GM19455 (cell line): Measurements from ENCODE around the gene CARD9.

Source experiments
- ATAC-seq: cut with Tn5 transposase; IDR thresholded peaks from one replicate; pipeline ENCODE4 v1.9.1; 2021; ENCODE audit not compliant: unreplicated experiment

CARD9 gene

DNA sequence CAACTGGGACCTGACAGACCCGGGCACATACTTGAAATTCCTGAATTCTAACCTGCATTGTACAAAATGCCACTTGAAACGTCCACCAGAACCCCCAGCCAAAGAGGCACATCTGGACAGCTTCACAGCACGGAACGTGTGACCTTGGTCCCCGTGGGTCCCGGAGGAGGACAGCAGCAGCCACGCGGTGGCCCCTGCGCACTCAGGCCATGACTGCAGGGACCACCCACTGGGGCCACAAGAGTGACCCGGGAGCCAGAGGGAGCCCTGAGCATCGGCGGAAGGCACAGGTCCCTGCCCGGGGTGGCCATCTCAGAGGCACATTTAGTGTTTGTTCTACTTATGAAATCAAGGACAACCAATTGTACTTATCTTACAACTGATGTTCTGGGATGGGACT is 28.6 kb upstream of the CARD9 start:
- no peak for ATAC-seq

DNA sequence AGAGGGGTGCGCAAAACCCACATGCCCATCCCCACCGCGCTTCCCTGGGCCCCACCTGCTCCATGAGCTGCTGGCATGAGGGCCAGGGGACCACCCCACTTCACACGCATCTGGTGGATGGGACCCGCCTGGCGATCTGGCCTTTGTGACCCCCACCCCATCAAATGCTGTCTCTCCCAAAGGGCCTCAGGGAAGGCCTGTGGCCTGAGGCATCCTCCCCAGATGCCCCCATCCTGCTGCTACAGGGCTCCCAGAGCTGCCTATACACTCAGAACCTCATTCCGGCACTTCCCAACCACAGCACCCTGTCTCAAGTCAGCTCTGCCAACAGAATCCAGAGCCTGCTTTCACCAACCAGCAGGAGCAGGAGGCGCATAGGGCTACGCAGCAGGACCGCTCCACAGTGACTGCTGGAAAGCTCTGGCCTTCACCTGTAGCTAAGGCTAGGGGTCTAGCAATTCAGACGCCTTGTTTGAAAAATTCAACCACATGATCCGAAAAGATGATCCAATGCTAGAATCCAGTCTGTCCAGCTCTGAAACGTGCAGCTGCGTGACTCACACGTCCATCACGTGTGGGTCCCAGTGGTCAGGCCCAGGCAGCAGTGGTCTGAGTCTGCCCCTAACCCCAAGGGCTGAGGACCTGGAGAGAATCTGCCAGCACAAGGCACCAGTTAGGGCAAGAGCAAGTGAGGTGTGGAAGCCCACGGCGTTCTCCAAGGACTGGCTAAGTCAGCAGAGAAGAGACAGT is 27.9 kb upstream of the CARD9 start:
- no peak for ATAC-seq

DNA sequence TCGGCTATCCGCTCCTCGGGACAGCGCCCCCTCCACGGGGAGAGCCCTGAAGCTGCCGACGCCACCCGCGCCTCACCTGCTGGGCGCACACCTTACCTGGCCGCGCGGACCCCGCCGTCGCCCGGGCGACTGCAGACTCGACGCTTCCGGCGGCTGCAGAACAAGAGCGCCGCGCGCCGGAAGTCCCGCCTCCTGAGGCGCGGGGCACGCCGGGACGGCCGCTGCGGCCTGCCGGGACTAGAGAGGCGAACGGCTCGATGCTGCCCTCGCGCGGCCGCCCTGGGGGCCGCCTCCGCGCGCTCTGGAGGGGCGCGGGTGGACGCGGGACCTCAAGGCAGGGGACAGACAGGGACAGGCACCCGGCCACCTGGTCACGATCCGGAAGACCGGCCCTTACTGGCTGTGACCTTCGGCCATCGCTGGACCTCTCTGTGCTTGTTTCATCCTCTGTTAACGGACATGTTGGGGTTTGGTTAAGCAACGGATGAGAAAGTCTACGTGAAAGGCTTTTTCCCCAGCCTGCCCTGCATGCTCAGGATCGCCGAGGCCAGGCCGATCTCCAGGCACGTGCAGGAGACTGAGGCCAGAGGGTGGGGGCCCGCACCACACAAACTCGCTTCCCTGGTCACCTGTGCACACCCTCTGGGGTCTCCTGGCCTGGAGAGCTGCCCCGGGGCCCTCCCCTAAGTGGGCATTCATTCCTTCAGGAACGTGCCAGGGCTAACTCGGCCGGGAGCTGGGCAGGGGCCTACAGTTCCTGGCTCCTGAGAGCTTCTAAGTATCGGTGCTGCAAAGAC is 26.8 kb upstream of the CARD9 start, which contains the start of gene SNAPC4:
TSS of gene SNAPC4 (minus strand) at position 133 of the 797 bp plus-strand sequence. CDS start 1,742 bp downstream, outside the sequence.
- peak; percentile 61 for ATAC-seq

DNA sequence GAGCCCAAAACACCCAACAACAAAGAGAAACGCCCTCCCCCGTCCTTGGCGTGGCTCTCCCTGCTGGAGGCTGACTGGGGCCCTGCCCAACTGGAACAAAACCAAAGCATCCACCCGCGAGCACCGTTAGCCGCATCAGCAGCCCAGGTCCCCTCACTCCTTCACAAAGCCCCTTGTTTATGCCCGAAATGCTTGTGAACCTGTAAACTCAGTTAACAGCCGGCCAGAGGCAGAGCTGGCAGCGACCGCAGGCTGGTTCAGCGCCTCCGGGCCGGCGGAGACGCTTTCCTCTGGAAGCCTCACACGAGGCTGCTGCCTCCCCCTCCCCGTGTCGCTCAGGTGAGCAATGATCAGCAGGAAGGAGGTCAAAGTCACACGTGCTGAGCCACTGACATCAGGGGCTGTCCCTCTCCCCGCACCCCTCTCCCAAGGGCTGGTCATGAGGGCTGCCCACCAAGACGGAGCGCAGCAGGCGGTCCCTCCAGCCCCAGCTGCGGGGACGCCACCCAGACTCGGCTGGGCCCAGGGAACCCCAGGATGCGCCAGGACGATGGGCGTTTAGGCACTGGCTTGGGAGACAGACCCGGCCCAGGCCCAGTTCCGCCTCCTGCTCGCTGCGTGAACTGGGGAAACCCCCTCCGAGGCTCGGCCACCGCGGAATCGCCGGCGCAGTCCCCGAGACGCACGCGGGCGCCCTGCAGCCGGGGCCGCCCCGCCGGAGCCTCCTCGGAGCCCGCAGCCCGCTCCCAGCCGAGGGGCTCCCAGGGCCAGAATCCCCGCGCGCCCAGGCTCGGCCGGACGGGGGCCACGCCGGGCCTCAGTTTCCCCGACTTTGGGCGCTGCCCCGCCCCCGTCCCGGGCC is 25.9 kb upstream of the CARD9 start:
- no peak for ATAC-seq

DNA sequence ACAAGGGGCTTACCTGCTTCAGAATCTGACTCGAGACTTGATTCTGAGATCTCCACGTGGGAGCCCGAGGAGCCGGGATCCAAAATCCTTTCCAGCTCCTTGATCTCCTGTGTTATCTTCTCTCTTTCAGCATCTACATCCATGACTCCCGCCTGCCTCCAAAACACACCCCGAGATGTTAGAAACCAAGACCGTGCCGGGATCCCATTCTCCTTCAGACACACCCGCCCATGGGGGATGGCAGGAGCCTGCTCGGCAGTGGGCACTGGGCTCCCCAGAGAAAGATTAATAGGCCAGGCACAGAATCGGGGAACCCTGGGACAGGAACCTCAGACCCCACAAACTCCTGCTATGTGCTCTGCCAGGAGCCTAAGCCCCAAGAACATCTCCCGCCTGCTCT is 24.8 kb upstream of the CARD9 start:
- ATAC-seq, result no peak

DNA sequence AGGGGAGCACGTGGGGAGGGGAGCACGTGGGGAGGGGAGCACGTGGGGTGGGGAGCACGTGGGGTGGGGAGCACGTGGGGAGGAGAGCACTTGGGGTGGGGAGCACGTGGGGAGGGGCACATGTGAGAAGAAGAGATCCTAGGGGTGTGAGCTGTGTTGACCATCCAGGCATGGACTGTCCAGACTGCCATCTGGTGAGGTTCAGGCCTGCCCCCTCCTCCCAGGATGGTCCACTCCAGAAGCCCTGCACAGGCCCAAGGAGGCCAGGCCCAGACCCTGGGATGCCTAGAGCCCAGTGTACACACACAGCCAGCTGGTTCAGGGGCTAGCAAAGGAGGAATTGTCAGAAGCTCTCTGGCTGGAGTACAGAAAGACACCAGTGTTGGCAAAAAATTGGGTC is 24.2 kb upstream of the CARD9 start:
- no peak for ATAC-seq

DNA sequence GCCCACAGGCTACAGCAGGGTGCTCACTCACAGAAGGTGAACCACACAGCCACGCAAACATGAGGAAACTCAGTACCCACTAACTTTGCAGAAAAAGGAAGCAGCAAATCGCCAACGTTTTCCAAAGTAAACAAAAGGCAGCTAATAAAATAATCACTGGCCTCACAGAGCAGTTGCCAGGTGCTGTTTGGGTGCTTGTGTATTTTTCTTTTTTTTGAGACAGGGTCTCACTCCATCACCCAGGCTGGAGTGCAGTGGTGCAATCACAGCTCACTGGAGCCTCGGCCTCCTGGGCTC is 22.7 kb upstream of the CARD9 start:
- ATAC-seq, result no peak

DNA sequence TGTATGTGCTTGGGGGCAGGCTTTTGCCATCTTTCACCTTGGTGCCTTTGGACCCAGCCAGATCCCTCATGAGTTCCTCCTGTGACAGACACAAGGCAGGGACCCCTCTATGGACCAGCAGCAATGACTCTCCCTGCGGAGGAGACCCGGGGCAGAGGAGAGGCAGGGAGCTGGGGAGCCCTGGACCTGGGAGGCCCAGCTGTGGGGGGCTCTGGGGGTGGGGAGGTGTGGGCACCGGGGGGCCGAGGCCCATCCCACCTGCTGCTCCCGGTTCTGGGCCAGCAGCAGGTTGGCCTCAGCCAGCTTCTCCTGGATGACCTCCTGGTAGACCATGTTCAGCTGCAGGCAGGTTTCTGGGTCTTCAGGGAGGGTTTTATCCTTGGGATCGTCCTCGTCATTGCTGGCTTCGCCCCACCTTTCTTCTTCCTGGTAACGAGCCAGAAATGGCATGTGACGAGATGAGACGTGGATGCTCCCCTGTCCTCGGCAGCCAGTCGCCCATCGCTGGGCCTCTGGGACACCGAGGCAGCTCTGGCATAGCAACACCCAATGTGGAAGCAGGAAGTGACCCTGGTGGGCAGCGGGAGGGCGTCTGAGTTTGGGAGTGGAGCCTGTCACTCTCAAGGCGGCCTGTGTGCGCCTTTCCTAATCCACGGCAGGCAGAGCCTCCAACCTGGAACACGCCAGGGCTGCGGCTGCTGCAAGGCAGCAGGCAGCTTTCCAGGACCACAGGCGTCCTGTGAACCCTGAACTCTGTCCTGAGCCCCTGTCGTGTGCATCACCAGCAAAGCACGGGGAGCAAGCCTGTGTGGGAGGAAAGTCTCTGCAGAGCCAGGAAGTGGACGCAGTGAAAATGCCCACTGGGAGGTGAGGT is 22.1 kb upstream of the CARD9 start:
- no peak for ATAC-seq

DNA sequence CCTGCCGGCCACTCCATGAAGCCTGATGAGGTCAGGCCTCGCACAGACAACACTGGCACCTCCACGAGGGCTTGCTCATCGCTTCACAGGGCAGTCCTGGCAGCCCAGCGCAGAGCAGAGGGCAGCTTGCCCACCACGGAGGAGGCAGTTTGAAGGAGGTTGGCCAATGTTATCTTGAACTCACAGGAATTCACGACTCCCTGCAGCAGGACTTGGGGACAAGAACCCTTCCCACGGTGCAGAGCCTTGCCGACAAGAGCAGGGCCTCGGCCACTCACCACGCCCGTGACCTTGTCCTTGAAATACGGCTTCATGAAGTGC is 21.5 kb upstream of the CARD9 start:
- no peak for ATAC-seq

DNA sequence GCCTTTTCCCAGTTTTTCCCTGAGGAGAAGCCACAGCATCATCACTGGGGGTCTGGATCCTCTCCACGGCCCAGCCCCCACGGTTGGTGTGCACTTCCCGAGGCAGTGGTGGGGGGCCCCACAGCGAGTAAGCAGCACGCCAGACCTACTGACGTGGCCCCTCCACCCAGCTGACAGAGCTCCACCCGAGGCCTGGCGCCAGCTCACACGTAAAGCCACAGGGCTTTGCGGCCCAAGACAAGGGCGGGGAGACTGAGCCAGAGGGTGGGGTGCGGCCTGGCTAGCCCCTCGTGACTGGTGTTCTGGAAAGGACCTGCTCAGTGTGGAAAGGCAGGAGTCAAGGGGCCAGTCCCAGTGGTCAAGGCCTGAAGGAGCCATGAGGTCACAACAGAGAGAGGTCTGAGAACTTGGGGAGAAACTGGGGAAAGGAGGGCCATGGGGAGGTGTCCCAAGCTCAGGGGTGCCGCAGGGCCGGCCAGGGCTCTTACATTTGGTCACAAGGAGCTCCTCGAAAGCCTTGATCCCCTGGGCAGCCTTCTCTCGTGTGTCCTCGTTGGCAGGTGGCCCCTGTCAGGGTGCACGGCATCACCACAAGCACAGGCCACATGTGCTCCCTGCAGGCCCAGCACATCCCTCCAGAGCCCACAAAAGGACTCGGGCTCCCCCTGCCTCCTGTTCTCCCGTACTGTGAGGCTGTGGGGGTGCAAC is 21.0 kb upstream of the CARD9 start:
- no peak for ATAC-seq

DNA sequence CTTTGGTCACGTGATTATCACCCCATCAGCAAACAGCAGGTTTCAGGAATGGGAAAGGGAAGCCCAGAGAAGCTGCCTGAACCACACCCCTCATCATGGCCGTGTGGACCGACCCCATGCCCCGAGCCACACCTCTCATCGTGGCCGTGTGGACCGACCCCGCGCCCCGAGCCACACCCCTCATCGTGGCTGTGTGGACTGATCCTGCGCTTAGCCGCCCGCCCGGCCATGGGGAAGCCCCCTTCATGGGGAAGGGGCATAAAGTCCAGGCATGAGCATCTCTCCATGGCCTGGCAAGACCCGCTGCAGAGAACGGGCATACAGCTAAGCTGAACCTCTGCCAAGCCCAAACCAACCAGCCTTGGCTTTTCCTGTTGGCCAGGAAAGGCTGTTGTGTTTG is 20.1 kb upstream of the CARD9 start:
- no peak for ATAC-seq

DNA sequence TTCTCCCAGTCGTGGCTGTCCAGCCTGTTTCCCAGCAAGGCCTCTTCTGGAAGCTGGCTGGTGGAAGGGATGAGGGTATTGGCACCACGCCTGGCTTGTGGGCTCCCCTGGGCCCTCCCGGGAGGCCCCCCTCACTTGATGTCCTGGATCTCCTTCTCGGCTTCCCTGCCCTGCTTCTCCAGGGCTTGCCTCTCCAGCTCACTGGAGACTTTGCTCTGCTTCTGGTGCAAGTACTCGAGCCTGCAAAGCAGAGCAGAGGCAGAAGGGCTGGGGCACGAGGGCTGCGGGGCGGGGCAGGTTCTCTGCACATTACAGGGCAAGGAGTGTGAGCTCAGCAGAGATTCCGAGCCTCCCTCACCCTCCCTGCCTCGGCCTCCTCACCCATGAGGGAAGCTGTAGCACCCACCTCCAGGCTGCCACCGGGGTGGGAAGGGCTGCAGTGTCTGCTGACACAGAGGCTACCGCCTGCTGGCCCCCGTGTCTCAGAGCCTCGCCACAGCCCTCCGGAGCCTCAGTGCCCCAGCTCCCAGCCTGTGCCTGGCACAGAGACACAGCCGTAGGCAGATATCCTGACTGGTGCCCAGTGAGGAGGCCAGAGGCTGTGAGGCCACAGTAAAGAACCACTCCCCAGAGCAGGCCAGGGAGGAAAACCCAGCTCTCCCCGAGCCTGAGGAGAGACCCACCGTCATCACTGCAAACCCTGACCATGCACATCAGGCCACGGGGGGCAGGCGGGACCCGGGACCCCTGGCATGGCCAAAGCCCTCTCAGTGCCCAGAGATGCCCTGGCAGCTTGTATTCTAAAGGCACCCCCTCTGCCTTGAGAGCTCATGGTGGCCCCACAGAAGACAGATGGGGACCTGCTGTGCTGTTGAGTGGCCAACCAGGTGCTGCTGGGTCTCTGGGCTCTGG is 19.3 kb upstream of the CARD9 start:
- ATAC-seq, result no peak

DNA sequence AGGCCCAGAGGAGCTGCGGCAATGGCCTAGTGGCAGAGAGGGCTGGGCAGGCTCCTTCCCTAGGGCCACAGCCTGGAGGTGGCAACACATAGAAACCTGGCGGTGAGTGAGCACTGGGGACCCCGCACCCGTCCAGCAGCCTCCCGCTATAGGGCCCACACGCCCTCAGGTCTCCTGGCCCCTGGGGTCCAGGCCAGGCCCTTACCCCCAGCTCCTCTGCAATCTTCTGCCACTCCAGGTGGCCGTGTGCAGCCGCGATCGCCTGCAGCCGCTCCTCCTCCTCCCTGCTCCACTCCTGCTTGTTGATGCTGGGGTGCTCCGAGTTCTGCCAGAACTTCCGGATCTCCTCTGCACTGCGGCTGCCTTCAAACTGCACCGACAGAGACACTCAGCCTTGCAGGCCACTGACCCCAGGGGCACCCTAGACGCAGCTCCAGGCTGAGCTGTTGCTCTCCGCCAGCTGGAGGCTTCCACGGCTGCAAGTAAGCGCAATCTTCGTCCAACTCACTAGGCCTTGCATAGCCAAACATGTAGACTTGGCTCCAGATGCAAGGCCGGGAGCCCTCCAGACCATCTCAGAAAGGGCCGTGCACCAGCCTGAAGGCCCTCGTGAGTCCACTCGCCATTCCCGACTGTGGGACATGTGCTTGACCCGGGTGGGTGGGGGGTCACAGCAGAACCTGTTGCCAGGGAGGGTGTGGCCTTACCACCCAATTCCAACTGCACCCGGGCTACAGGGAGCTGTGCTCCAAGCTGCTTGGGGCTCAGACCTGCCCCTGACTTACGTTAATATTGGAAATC is 18.5 kb upstream of the CARD9 start:
- ATAC-seq, result no peak

DNA sequence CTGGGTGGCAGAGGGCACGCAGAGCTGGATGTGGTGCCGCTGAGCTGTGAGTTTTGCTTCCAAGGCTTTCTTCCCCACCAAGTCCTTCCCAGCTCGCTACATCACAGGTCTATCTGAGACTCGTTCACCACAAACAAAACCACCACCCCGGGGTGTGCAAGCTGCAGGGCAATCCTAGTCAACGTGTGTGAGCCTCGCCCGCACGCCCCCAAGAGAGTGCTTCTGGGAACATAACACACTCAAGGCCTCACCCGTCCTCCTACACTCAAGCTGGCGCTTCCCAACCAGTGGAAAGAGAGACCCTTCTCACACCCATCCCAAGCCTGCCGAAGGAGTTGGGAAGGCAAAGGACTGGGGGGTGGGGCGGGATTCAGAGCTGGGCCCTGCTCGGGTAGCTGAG is 15.9 kb upstream of the CARD9 start:
- no peak for ATAC-seq

DNA sequence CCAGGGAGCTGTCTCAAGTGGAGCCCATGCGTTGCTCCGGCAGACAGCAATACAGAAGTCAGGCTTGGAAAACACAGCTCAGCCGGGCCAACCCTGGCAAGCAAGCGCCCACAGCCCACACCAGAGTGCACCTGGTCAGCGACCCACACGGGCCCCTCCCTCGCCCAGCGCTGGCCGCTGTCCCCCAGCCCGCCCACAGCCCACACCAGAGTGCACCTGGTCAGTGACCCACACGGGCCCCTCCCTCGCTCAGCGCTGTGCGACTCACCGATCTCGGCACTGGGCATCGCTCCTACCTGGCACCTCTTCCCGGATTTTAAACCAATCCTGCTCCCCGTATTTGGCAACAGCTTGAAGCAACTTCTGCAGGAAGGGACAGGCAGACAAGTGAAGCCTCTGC is 13.7 kb upstream of the CARD9 start:
- ATAC-seq, result no peak

DNA sequence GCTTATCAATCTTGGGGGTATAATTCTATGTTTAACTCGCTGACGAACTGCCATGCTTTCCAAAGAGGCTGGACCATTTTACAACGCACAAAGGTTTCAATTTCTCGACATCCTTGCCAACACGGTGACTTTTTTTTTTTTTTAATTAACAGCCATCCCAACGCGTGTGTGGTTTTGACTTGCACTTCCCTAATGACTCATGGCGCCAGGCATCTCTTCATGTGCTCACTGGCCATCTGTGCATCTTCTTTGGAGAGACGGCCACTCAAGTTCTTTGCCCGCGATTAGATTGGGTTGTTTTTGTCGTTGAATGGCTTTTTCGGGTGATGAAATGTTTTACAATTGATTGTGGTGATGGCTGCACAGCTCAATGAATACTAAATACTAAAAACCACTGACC is 12.5 kb upstream of the CARD9 start:
- no peak for ATAC-seq

DNA sequence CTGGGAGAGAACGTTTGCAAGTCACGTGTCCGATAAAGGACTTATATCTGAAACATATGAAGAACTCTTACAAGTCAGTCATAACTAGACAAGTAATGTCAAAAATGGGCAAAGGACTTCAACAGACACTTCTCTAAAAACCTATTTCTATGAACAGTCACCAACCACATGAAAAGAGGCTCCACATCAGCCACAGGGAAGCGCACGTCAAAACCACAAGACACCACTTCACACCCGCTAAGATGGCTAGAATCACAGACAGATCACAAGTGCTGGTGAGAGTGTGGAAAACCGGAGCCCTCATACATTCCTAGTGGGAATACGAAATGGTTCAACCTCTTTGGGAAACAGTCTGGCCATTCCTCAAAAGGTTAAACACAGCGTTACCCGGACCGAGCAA is 11.5 kb upstream of the CARD9 start:
- ATAC-seq, result no peak

DNA sequence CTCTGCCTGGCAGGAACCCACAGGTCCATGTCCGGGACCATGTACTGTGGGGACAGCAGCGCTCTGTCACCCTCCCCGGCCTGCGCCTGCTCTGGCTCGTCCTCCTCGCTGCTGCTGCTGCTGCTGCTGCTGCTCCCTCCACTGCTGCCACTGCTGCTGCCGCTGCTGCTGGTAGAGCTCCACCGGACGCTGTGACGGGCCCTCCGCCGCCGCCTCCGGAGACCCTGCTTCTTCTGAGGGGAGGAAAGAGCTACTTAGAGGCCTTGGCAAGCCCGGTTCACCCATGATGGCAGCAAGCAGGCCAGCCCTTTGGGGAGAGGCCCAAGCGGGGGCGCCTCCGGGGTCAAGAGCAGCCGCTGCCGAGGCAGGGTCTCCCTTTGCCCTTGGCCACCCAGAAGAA is 10.0 kb upstream of the CARD9 start:
- ATAC-seq, result no peak
